NCI-H460 (cell line): ENCODE data around the gene APPL1. TPM values are rescaled to one million over a fixed set of nuclear protein-coding genes. Genes with fewer than 3 reads are reported as not detected.
A peak's percentile ranks its signal among the peaks of the same experiment; 100 is the strongest.
"Not testable (repeated sequence)": the region's sequence is repeated elsewhere in the genome, so short reads cannot be mapped to it uniquely, and the experiment has no call there.

Experiments
- DNase-seq: peaks from one replicate; pipeline ENCODE4 v3.0.0-alpha.2; 2016; ENCODE audit warnings: low read depth; ENCODE audit errors: extremely low read depth
- total RNA-seq: library from RNA; depleted of rRNA; stranded (reverse); fragments of >200 nt; shearing (Covaris generic); gene quantifications from 2 replicates; pipeline ENCODE4 v1.2.3, GENCODE V29; 2014; rRNA removed

The APPL1 gene
- total RNA-seq, 1 experiment from 2014 or later: 30.0 TPM

DNA sequence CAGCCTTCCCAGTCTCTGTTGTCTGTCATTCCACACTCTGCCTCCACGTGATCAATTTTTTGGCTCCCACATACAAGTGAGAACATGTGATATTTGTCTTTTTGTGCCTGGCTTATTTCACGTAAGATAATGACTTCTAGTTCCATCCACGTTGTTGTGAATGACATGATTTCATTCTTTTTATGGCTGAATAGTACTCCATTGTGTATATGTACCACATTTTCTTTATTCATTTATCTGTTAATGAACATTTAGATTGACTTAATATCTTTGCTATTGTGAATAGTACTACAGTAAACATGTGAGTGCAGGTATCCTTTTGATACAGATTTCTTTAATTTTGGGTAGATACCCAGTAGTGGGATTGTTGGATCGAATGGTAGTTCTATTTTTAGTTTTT, 33.6 kb downstream of the APPL1 start:
- no peak for DNase-seq

DNA sequence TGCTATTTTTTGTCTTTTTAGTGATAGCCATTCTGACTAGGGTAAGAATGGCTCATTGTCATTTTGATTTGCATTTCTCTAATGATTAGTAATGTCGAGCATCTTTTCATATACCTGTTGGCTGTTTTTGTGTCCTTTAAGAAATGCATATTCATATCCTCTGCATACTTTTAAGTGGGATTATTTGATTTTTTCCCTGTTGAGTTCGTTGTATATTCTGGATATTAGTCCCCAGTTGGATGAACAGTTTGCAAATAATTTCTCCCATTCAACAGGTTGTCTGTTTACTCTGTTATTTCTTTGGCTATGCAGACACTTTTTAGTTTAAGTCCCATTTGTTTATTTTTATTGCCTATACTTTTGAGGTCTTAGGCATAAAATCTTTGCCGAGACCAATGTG, 34.4 kb downstream of the APPL1 start:
- no peak for DNase-seq

DNA sequence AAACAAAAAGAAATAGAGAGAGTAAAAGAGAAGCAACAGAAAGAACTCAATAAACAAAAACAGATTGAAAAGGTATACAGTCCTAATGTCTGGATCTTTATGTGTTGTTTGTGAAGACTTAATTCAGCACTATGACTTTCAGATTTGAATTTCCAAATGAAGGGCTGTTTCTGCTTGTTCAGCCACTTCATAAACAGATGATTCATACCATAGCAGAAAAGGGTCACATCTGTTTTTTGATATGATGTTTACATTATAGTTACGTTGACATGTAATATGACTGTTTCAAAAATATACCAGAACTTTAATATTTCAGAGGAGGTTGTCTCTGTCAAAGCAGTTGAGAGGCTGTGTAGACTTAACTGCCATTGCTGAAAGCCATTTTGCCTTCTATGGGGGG, 40.9 kb downstream of the APPL1 start:
- no peak for DNase-seq

DNA sequence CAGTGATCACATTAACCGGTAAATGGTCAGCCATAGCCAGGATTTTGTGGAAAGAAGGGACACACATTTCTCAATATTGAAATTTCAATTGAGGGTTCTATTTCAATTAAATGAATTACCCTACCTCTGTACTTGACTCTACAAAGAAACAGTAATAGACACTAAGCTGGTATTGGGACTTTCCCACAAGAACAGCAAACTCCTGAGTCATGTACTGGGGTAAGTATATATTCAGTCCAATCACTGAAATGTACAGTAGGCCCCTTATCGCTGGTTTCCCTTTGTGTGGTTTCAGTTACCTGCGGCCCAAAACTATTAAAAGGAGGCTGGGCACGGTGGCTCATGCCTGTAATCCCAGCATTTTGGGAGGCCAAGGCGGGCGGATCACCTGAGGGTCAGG, 47.3 kb downstream of the APPL1 start:
- no peak for DNase-seq

DNA sequence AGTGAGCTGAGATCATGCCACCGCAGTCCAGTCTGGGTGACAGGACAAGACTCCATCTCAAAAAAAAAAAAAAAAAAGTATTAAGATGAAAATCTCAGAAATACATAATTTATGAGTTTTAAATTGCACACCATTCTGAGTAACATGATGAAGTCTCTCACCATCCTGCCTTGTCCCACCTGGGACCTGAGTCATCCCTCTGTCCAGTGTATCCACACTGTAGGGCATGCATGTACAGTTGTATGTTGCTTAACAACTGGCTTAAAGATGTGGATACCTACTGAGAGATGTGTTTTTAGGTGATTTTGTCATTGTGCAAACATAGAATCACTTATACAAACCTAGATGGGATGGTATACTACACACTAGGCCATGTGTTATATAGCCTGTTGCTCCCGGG, 47.9 kb downstream of the APPL1 start:
- DNase-seq: no peak

DNA sequence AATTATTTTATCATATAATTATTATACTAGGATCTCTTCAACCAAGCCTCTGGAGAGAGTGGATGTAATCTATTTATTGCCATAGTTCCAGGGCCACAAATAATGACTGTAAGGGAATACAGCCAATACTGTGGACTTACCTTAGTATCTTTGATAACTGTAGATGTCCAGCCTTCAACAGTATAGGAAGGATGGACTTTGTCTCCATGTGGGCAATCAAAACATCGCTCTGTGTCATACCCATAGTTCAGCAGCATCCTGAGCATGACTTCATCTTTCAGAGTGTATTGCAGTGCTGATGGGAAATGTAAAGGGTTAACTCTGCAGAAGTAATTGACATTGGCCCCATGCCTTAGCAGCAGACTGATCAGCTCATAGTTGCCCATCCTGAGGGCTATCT, 50.7 kb downstream of the APPL1 start:
- DNase-seq: no peak

DNA sequence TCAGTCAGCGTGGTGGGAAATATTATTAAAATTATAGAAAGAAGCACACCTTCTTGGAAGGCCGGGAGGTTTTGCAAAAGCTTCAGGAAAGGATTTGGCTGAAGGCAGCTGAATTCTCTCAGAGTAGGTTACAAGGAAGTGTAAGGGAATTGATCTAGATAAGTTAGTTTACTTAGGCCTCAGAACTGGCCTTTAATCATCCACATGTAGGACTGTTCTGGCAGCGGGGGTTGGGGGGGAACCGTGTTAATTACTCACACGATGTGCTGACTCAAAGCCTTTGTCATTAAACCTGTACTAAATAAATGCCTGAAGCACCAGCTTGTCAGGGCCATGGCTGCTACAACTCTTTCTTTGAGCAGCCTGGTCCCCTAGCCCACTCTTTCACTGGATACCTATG, 52.2 kb downstream of the APPL1 start:
- no peak for DNase-seq

DNA sequence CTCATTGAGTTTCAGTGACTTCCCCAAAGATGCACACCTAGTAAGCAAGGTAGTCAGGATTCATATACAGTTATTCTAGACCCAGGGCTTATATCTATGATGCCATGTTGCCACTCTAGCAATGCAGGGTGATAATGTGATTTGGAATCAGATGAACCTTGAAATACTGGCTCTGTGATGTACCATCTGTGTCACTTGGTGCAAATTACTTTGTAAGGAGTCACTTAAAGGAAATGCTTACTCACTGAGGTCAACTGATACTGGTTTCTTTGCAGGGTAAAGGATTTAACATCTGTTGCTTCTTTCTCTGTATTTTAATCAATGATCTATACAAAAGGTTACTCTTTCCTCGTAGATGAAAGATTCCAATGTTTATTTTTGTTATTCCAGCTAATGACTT, 54.2 kb downstream of the APPL1 start:
- no peak for DNase-seq

DNA sequence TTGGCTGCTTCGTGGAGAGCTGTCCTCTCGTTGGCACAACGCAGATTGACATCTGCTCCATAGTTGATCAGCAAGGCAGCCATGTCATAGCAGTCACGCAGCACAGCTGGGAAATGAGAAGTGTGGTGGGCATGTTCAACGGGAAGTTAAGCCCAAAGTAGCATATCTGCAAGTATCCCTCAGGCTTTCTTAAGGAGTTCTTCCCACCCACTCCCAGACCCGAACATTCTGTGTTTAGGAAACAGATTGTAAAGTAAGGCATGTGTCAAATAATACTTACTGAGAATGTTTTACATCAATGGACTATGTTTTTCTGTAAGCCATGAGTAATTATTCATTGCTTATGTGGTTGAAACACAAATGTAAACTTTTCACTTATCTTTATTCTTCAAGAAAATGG, 55.8 kb downstream of the APPL1 start:
- no peak for DNase-seq

DNA sequence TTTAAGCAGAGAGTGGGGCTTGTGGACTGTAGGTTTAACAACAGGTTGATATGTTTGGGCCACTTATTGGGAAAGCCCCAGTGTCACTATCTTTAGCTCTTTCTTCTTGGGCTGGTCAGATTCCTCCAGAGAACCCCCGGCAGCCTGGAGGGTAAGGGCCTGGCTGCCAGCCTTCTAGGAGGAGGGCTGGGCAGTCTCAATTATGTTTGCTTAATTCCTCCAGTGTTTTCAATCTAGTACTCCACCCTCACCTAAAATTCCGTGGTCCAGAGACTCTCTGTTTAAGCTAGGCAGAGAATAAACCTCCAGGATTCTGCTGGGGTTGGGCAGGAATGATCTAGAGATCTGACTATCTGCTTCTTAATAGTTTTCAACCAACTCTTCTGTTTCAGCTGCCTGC, 59.7 kb downstream of the APPL1 start:
- no peak for DNase-seq

DNA sequence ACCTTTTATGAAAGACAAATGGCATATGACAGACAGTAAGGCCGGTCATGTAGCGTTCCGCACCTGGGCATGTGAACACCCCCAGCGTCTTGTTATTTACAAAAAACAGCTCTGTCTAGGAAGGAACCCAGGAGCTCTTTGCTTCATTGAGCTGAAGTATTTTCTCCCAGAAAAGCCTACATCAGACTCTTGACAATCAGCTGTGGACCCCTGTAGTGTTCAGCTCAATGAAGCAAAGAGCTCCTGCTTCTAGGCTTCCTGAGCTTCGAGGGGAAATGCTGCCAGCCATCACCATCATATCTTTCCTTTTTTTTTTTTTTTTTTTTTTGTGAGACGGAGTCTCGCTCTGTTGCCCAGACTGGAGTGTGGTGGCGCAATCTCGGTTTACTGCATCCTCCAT, 60.9 kb downstream of the APPL1 start:
- DNase-seq: no peak

DNA sequence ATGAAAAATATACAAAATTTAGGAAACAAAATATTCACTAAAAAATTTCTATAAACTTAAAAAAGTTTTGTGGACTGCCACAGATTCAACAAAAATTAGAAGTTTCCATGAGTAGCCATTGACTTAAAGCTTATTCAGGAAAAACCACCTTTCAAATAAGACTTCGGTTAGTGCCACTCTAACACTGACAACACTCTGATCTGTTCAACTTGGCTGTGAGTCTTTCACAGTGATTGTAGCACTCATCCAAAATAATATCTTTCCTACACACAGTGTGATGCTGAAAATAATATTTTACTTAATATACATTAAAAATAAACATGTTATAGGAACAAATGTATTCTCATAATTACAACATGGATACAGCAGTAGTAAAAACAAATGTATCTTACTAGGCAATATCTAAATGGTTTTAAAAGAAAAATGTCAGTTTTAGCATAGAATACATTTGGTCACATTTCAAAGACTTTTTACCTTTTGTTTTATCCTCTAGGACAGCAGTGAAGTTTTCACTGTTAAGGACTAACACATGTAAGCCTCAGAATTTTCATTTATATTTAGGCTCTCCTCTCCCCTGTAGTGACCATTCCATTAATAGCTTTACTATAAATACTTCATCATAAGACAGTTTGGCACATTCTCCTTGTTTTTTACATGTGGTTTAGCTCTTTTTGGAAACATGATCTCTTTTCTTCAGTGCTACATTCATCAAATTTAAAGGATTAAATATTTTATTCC, 64.8 kb downstream of the APPL1 start, which contains the start of gene ASB14:
TSS of gene ASB14 (minus strand) at position 527 of the 738 bp plus-strand sequence. CDS start 652 bp downstream, outside the sequence.
- no peak for DNase-seq

DNA sequence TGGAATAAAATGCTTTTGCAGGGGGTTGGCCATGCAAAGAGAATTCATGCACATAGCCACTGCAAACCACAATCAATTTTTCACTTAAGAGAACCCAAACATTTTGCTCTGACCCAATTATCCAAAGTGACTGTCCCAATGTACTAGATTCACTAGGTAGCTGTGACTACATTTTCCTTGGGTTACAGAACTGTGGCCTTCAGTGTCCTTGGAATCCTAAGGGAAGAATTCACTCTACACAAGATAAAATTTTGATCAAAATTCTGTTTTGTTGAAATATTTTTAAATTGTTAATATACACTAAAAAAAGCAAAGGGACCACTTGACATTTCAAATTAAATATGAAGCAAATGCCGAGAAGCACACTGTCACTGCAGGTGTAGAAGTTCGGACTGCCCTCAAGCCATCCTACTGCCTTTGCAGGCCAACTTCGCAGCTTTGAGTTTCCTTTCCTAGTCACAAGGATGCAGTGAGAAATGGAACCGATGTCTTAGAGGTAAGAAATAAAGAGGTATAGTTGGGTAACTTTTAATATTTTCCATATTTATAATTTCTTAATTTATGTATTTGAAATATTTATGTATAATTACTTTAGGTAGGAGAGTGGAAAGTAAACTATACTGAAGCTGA, 65.5 kb downstream of the APPL1 start:
- DNase-seq: no peak

DNA sequence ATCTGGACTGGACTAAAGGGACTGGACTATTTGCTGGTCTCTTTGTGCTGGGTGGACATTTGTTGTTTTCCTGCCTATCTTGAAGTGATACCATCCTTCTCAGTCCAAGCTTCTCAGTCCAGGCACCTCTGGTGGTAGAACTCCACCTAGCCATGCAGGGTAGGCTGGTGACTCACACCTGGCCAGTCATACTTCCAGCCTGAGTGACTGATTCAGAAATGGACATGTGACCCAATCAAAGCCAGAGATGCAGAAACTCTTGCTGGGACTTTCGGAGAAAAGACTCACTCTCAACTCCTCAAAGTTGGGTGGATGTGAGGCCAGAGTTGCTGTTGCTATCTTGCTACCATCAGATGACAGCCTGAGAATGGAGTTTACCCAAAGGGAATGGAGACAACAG, 70.5 kb downstream of the APPL1 start:
- peak; percentile 6 for DNase-seq

DNA sequence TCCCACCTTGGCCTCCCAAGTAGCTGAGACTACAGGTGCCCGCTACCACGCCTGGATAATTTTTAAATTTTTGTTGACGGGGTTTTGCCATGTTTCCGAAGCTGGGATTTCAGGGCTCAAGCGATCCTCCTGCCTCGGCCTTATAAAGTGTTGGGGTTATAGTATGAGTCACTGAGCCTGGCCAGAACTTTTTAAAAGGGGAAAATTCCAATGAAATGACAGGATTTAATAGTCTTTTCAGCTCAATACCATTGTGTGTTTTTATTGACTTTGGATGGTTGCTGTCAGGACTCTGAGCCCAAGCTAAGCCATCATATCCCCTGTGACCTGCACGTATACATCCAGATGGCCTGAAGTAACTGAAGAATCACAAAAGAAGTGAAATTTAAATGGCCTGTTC, 76.0 kb downstream of the APPL1 start:
- DNase-seq: not testable (repeated sequence)

DNA sequence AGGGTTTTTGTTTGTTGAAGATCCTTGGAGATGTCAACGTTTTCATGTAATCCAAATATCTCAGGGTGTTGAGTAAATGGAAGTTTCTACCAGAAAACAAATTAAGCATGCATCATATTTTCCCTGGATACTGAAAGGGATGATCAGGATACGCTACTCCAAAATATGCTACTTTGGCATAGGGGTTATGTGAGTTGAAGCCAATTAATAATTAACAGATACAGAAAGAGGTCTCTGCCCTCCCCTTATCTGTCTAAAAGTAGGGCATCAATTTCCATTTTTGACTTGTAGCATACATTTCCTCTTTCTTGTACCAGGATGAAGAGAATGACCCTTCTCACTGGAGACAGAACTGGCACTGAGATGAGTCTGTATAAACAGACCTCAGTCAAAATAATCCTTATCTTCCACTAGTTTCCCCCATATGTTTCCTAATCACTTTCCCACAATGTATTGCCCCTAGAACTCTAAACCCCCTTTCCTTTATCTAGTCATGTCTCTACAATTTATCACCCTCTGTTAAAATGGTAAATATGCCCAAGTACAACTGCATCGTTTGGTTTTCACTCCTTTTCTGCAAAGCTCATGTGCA, 82.3 kb downstream of the APPL1 start:
- no peak for DNase-seq

DNA sequence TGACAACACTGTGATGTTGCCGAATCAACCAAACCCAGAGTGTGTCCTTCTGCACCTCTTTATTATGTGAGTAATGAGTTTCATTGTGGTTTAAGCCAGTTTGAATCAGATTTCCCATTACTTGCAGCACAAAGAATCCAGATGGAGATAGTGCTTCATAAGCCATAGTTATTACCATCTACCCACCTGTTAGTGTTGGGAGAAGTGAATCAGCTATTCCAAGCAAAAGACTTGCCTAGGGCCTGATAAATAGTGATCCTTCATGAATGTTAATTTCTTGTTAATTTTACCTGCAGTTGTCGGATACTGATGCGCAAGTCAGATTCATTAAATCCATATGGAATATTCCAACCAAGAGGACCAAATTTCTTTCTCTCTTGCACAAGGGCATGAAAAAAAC, 86.7 kb downstream of the APPL1 start:
- DNase-seq: no peak

Other genes starting within 250 kb of the APPL1 start
- 0.12 TPM in 1 of 2 replicates, not detected in the other for gene SPATA12, start 167.1 kb upstream of the APPL1 start, total RNA-seq
- 0.29 and 0.62 TPM in 2 replicates for gene IL17RD, start 62.4 kb upstream of the APPL1 start, total RNA-seq
- 1.6 TPM in 1 of 2 replicates, not detected in the other for gene HESX1, start 27.8 kb upstream of the APPL1 start, total RNA-seq
- gene ASB14, start 65.0 kb downstream of the APPL1 start, total RNA-seq: 0.05 TPM in 1 of 2 replicates, not detected in the other